Activated CD4-positive, alpha-beta T cell treated with anti-CD3 and anti-CD28 coated beads, Interleukin-2, amount 10 ng/mL, durations not matched to agents 7 days and 5 days (primary cell): ENCODE measurements around the gene ARID4B. TPM values are rescaled to one million over a fixed set of nuclear protein-coding genes. Genes with fewer than 3 reads are reported as not detected.
"Not testable (repeated sequence)": the region's sequence is repeated elsewhere in the genome, so short reads cannot be mapped to it uniquely, and the experiment has no call there.

Experiments used
- CTCF ChIA-PET: fragments of 350-600 bp; sonication (Branson Sonifier 250); formaldehyde crosslinking; loops from one replicate; lab custom pipeline; 2021; ENCODE audit warnings: antibody characterized with exemption; lab: Charles Lee
- POLR2A ChIA-PET: fragments of 350-600 bp; sonication (Branson Sonifier 250); formaldehyde crosslinking; loops from one replicate; lab custom pipeline; 2021; ENCODE audit warnings: antibody characterized with exemption; lab: Charles Lee
- DNase-seq: peaks from one replicate; pipeline ENCODE4 v3.0.0-alpha.2; 2020
- H3K27ac Mint-ChIP-seq: one replicate; pipeline ENCODE4 v1.8.0; 2021; ENCODE audit warnings: mild to moderate bottlenecking, moderate library complexity, mixed read lengths
- H3K27me3 Mint-ChIP-seq: one replicate; pipeline ENCODE4 v1.8.0; 2021; ENCODE audit warnings: mixed read lengths
- H3K36me3 Mint-ChIP-seq: one replicate; pipeline ENCODE4 v1.8.0; 2021; ENCODE audit warnings: low read depth, mixed read lengths
- H3K4me1 Mint-ChIP-seq: one replicate; pipeline ENCODE4 v1.8.0; 2021; ENCODE audit warnings: mixed read lengths
- H3K4me3 Mint-ChIP-seq: one replicate; pipeline ENCODE4 v1.8.0; 2021; ENCODE audit warnings: mild to moderate bottlenecking, moderate library complexity, mixed read lengths
- H3K9me3 Mint-ChIP-seq: one replicate; pipeline ENCODE4 v1.8.0; 2021; ENCODE audit warnings: mixed read lengths
- total RNA-seq, 2 experiments: library from RNA; stranded (reverse); gene quantifications; one replicate each; pipeline ENCODE4 v1.2.3, GENCODE V29; 2021

ARID4B gene
- total RNA-seq, 2 experiments from 2014 or later: 43.7 to 47.3 TPM

GRCh38 chr1:235275223-235275622, 52.8 kb downstream of the ARID4B start:
- no peaks in the 10 kb centered on the region for H3K27me3 Mint-ChIP-seq
- peaks cover 6% of the 10 kb centered on the region for H3K36me3 Mint-ChIP-seq
- DNase-seq: peak; percentile 29
- peak overlapping the region; percentile 47 for H3K27ac Mint-ChIP-seq
- H3K9me3 Mint-ChIP-seq: no peaks in the 10 kb centered on the region
- H3K4me1 Mint-ChIP-seq: peaks cover 47% of the 10 kb centered on the region
- POLR2A ChIA-PET: no interaction called here
- no peak overlapping the region for H3K4me3 Mint-ChIP-seq
- CTCF ChIA-PET: interaction anchor here (0.6 to 1.2 kb wide), 6 partner anchors 9 to 1129 kb away, joined by 3 to 6 read pairs (median 4); no protein-coding TSS in a partner anchor

- Mint-ChIP-seq H3K27ac (peak overlapping the region; percentile 5), H3K9me3 (no peaks in the 10 kb centered on the region), H3K4me3 (no peak overlapping the region), H3K4me1 (peaks cover 41% of the 10 kb centered on the region), H3K36me3 (peaks cover 8% of the 10 kb centered on the region), H3K27me3 (no peaks in the 10 kb centered on the region)
- CTCF ChIA-PET: interaction anchor here (1.5 kb wide), 1 partner anchor 16 kb away, joined by 4 read pairs; no protein-coding TSS in a partner anchor
- no peak for DNase-seq
- POLR2A ChIA-PET: no interaction called here
Observed at GRCh38 chr1:235272851-235273250, 55.1 kb downstream of the ARID4B start.

- peaks cover 9% of the 10 kb centered on the region for H3K36me3 Mint-ChIP-seq
- DNase-seq: no peak
- peak overlapping the region; percentile 46 for H3K27ac Mint-ChIP-seq
- POLR2A ChIA-PET: no interaction called here
- no peaks in the 10 kb centered on the region for H3K27me3 Mint-ChIP-seq
- H3K4me3 Mint-ChIP-seq: no peak overlapping the region
- CTCF ChIA-PET: interaction anchor here (0.8 kb wide), 1 partner anchor 34 kb away, joined by 3 read pairs; no protein-coding TSS in a partner anchor
- H3K9me3 Mint-ChIP-seq: no peaks in the 10 kb centered on the region
- peaks cover 39% of the 10 kb centered on the region for H3K4me1 Mint-ChIP-seq
Observed at GRCh38 chr1:235270625-235271024, 57.4 kb downstream of the ARID4B start.

- H3K9me3 Mint-ChIP-seq, POLR2A ChIA-PET: not testable (repeated sequence)
Observed at GRCh38 chr1:235269990-235270389, 58.0 kb downstream of the ARID4B start.

GRCh38 chr1:235268379-235269125, 59.4 kb downstream of the ARID4B start:
- ChIA-PET POLR2A (no interaction called here), CTCF (interaction anchor here (1.3 to 2.0 kb wide), 2 partner anchors 10 to 11 kb away, joined by 4 to 5 read pairs; no protein-coding TSS in a partner anchor)
- Mint-ChIP-seq H3K27ac (no peak overlapping the region), H3K27me3 (no peaks in the 10 kb centered on the region), H3K4me3 (no peak overlapping the region), H3K4me1 (peaks cover 31% of the 10 kb centered on the region), H3K9me3 (no peaks in the 10 kb centered on the region), H3K36me3 (peaks cover 9% of the 10 kb centered on the region)
- no peak for DNase-seq

More at GRCh38 chr1:235269990-235270389, 58.0 kb downstream of the ARID4B start:
- H3K27ac Mint-ChIP-seq, DNase-seq, H3K4me3 Mint-ChIP-seq, H3K27me3 Mint-ChIP-seq, H3K36me3 Mint-ChIP-seq: not testable (repeated sequence)
- CTCF ChIA-PET: interaction anchor here (0.8 kb wide), 1 partner anchor 34 kb away, joined by 3 read pairs; no protein-coding TSS in a partner anchor
- peaks cover 34% of the 10 kb centered on the region for H3K4me1 Mint-ChIP-seq

- POLR2A ChIA-PET: no interaction called here
- Mint-ChIP-seq H3K9me3 (no peaks in the 10 kb centered on the region), H3K36me3 (peaks cover 7% of the 10 kb centered on the region), H3K27me3 (no peaks in the 10 kb centered on the region), H3K27ac (no peak overlapping the region), H3K4me1 (peaks cover 27% of the 10 kb centered on the region), H3K4me3 (no peak overlapping the region)
- DNase-seq: no peak
- CTCF ChIA-PET: interaction anchor here (0.7 to 2.0 kb wide), 3 partner anchors 8 to 50 kb away, joined by 3 to 5 read pairs (median 3); no protein-coding TSS in a partner anchor
Observed at GRCh38 chr1:235266967-235267366, 61.0 kb downstream of the ARID4B start.

GRCh38 chr1:235266325-235266724, 61.7 kb downstream of the ARID4B start:
- Mint-ChIP-seq H3K4me3 (no peak overlapping the region), H3K27ac (no peak overlapping the region), H3K4me1 (peaks cover 25% of the 10 kb centered on the region), H3K27me3 (no peaks in the 10 kb centered on the region), H3K9me3 (no peaks in the 10 kb centered on the region), H3K36me3 (peaks cover 6% of the 10 kb centered on the region)
- CTCF ChIA-PET: interaction anchor here (2.0 kb wide), 1 partner anchor 8 kb away, joined by 5 read pairs; no protein-coding TSS in a partner anchor
- no peak for DNase-seq
- POLR2A ChIA-PET: no interaction called here

- Mint-ChIP-seq H3K9me3 (no peaks in the 10 kb centered on the region), H3K4me1 (peaks cover 21% of the 10 kb centered on the region), H3K27me3 (no peaks in the 10 kb centered on the region), H3K4me3 (no peak overlapping the region), H3K27ac (no peak overlapping the region), H3K36me3 (peaks cover 6% of the 10 kb centered on the region)
- ChIA-PET POLR2A (no interaction called here), CTCF (no interaction called here)
- DNase-seq: no peak
Observed at GRCh38 chr1:235265900-235266299, 62.1 kb downstream of the ARID4B start.

GRCh38 chr1:235264327-235264726, 63.7 kb downstream of the ARID4B start:
- no peaks in the 10 kb centered on the region for H3K27me3 Mint-ChIP-seq
- no peak overlapping the region for H3K27ac Mint-ChIP-seq
- DNase-seq: no peak
- H3K4me3 Mint-ChIP-seq: no peak overlapping the region
- peaks cover 23% of the 10 kb centered on the region for H3K4me1 Mint-ChIP-seq
- no peaks in the 10 kb centered on the region for H3K9me3 Mint-ChIP-seq
- CTCF ChIA-PET: no interaction called here
- H3K36me3 Mint-ChIP-seq: peaks cover 12% of the 10 kb centered on the region
- POLR2A ChIA-PET: interaction anchor here (0.6 kb wide), 1 partner anchor 67 kb away, joined by 4 read pairs; no protein-coding TSS in a partner anchor

GRCh38 chr1:235262539-235262938, 65.4 kb downstream of the ARID4B start:
- DNase-seq: no peak
- Mint-ChIP-seq H3K27ac (no peak overlapping the region), H3K36me3 (peaks cover 16% of the 10 kb centered on the region), H3K9me3 (no peaks in the 10 kb centered on the region), H3K4me1 (peaks cover 36% of the 10 kb centered on the region), H3K4me3 (no peak overlapping the region), H3K27me3 (no peaks in the 10 kb centered on the region)
- ChIA-PET CTCF (no interaction called here), POLR2A (no interaction called here)

- Mint-ChIP-seq H3K27me3 (no peaks in the 10 kb centered on the region), H3K4me3 (no peak overlapping the region), H3K9me3 (no peaks in the 10 kb centered on the region), H3K36me3 (peaks cover 15% of the 10 kb centered on the region), H3K4me1 (peaks cover 37% of the 10 kb centered on the region), H3K27ac (no peak overlapping the region)
- POLR2A ChIA-PET: no interaction called here
- CTCF ChIA-PET: interaction anchor here (1.1 to 1.3 kb wide), 3 partner anchors 14 to 156 kb away, joined by 3 to 5 read pairs (median 4); no protein-coding TSS in a partner anchor
- DNase-seq: no peak
Observed at GRCh38 chr1:235261243-235261642, 66.7 kb downstream of the ARID4B start.

GRCh38 chr1:235259133-235259778, 68.7 kb downstream of the ARID4B start:
- Mint-ChIP-seq H3K27me3 (no peaks in the 10 kb centered on the region), H3K27ac (peak overlapping the region; percentile 80), H3K36me3 (peaks cover 18% of the 10 kb centered on the region), H3K4me1 (peaks cover 35% of the 10 kb centered on the region), H3K9me3 (no peaks in the 10 kb centered on the region), H3K4me3 (no peak overlapping the region)
- POLR2A ChIA-PET: no interaction called here
- no peak for DNase-seq
- CTCF ChIA-PET: interaction anchor here (0.5 to 1.3 kb wide), 6 partner anchors 8 to 665 kb away, joined by 3 to 5 read pairs (median 3); no protein-coding TSS in a partner anchor
